ENCODE measurements around the gene SPZ1.

Gene SPZ1

DNA sequence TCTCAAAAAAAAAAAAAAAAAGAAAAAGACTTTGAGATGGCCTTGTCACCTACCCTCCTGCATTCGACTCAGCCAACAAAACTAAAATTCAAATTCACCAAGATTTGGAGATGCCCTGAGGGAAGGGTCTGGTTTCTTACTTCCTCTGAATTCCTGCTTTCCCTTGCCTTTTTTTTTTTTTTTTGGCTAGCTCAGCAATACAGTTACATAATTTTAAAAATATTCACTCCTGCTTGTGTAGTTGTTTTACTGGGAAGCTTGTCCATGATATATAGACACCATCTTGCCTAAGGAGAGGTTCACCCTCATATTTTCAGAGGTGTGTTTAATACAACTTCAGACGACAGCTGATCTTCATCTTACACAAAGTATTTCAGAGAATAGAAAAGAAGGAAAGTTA, 42.6 kb upstream of the SPZ1 start:
- Histone ChIP-seq H4K20me1 (ENCODE audit: insufficient read depth, low read length) (no peaks in the 10 kb centered on the region), H3K4me1 (ENCODE audit: low read length) (no peaks in the 10 kb centered on the region), H3K4me3 (ENCODE audit: low read length) (no peak overlapping the region), H3K9me3 (ENCODE audit: insufficient read depth, low read length) (no peaks in the 10 kb centered on the region), H3K36me3 (replicated peaks; ENCODE audit: low read depth, low read length) (no peaks in the 10 kb centered on the region), H3K9ac (ENCODE audit: low read length) (no peak overlapping the region), H3K27me3 (ENCODE audit: low read depth, low read length) (no peaks in the 10 kb centered on the region), H3K27ac (ENCODE audit: low read length) (no peak overlapping the region), H2AFZ (ENCODE audit: low read depth, low read length) (no peak overlapping the region), H3K79me2 (ENCODE audit: low read length) (no peaks in the 10 kb centered on the region), H3K4me2 (ENCODE audit: low read length) (no peak overlapping the region)
- no peak for TF ChIP-seq EZH2phosphoT487 (IDR thresholded peaks at IDR 0.05; ENCODE audit: low read depth)
- TF ChIP-seq CTCF (IDR thresholded peaks at IDR 0.05; ENCODE audit: low read depth, low read length): no peak

DNA sequence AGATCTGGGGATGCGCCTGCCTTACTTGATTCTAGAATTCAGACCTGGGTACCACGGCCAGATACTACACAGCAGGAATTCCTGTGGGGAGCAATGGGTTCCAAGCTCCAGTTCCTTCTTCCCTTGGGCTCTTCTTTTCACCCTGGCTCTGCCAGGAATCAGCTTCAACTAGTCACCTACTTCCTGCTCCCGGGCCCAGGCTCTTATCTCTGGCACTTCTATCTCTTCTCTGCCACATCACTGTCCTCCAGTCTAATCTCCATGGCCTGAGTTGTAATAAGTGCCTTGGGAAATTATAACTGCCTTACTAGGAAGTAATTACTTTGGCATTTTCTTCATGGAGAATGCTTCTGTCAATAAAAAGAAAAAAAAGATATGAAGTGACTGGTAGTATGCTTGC, 37.7 kb upstream of the SPZ1 start:
- H3K4me2 ChIP-seq (ENCODE audit: low read length): no peak overlapping the region
- H3K27me3 ChIP-seq (ENCODE audit: low read depth, low read length): no peaks in the 10 kb centered on the region
- no peaks in the 10 kb centered on the region for H3K4me1 ChIP-seq (ENCODE audit: low read length)
- H3K9ac ChIP-seq (ENCODE audit: low read length): no peak overlapping the region
- no peaks in the 10 kb centered on the region for H3K36me3 ChIP-seq (replicated peaks; ENCODE audit: low read depth, low read length)
- H2AFZ ChIP-seq (ENCODE audit: low read depth, low read length): no peak overlapping the region
- no peaks in the 10 kb centered on the region for H3K9me3 ChIP-seq (ENCODE audit: insufficient read depth, low read length)
- TF ChIP-seq EZH2phosphoT487 (IDR thresholded peaks at IDR 0.05; ENCODE audit: low read depth) (no peak), CTCF (IDR thresholded peaks at IDR 0.05; ENCODE audit: low read depth, low read length) (no peak)
- H4K20me1 ChIP-seq (ENCODE audit: insufficient read depth, low read length): no peaks in the 10 kb centered on the region
- no peaks in the 10 kb centered on the region for H3K79me2 ChIP-seq (ENCODE audit: low read length)
- no peak overlapping the region for H3K27ac ChIP-seq (ENCODE audit: low read length)
- no peak overlapping the region for H3K4me3 ChIP-seq (ENCODE audit: low read length)

GRCh38 chr5:80283360-80283759, 36.4 kb upstream of the SPZ1 start:
- Histone ChIP-seq H3K36me3 (replicated peaks; ENCODE audit: low read depth, low read length) (no peaks in the 10 kb centered on the region), H3K27me3 (ENCODE audit: low read depth, low read length) (no peaks in the 10 kb centered on the region), H3K27ac (ENCODE audit: low read length) (no peak overlapping the region), H2AFZ (ENCODE audit: low read depth, low read length) (no peak overlapping the region), H3K4me1 (ENCODE audit: low read length) (no peaks in the 10 kb centered on the region), H4K20me1 (ENCODE audit: insufficient read depth, low read length) (no peaks in the 10 kb centered on the region), H3K79me2 (ENCODE audit: low read length) (no peaks in the 10 kb centered on the region), H3K9me3 (ENCODE audit: insufficient read depth, low read length) (no peaks in the 10 kb centered on the region), H3K4me3 (ENCODE audit: low read length) (no peak overlapping the region), H3K9ac (ENCODE audit: low read length) (no peak overlapping the region), H3K4me2 (ENCODE audit: low read length) (no peak overlapping the region)
- TF ChIP-seq CTCF (IDR thresholded peaks at IDR 0.05; ENCODE audit: low read depth, low read length): no peak
- TF ChIP-seq EZH2phosphoT487 (IDR thresholded peaks at IDR 0.05; ENCODE audit: low read depth): no peak

- H3K4me2 ChIP-seq (ENCODE audit: low read length): no peak overlapping the region
- peak overlapping the region; percentile 70 for H2AFZ ChIP-seq (ENCODE audit: low read depth, low read length)
- TF ChIP-seq EZH2phosphoT487 (IDR thresholded peaks at IDR 0.05; ENCODE audit: low read depth) (no peak), CTCF (IDR thresholded peaks at IDR 0.05; ENCODE audit: low read depth, low read length) (no peak)
- H4K20me1 ChIP-seq (ENCODE audit: insufficient read depth, low read length): no peaks in the 10 kb centered on the region
- no peaks in the 10 kb centered on the region for H3K4me1 ChIP-seq (ENCODE audit: low read length)
- H3K27me3 ChIP-seq (ENCODE audit: low read depth, low read length): no peaks in the 10 kb centered on the region
- no peaks in the 10 kb centered on the region for H3K79me2 ChIP-seq (ENCODE audit: low read length)
- no peaks in the 10 kb centered on the region for H3K9me3 ChIP-seq (ENCODE audit: insufficient read depth, low read length)
- H3K9ac ChIP-seq (ENCODE audit: low read length): no peak overlapping the region
- no peaks in the 10 kb centered on the region for H3K36me3 ChIP-seq (replicated peaks; ENCODE audit: low read depth, low read length)
- H3K27ac ChIP-seq (ENCODE audit: low read length): no peak overlapping the region
- H3K4me3 ChIP-seq (ENCODE audit: low read length): no peak overlapping the region
Observed at GRCh38 chr5:80284720-80285119, 35.1 kb upstream of the SPZ1 start.

All from OCI-LY3 (cell line).